MM.1S (cell line): ENCODE measurements around the gene OSTM1.
"Not testable (repeated sequence)": the region's sequence is repeated elsewhere in the genome, so short reads cannot be mapped to it uniquely, and the experiment has no call there.

Experiments
- EZH2 ChIP-seq: fragments of 300-600 bp; sonication (generic); optimal IDR thresholded peaks from 2 replicates; pipeline ENCODE3; 2017; ENCODE audit warnings: low read depth, mild to moderate bottlenecking, antibody characterized with exemption, low read length, mixed read lengths
- EZH2phosphoT487 ChIP-seq: fragments of 300-600 bp; sonication (generic); IDR thresholded peaks from 2 replicates; pipeline ENCODE4 v1.6.1; 2018; ENCODE audit warnings: antibody characterized with exemption, low read length
- TF ChIP-seq, protein P1 (sequence below): fragments of 300-600 bp; sonication (generic); IDR thresholded peaks from 2 replicates; pipeline ENCODE4 v1.5.1; 2016; ENCODE audit warnings: antibody characterized with exemption, low read length, mixed read lengths

DNA sequence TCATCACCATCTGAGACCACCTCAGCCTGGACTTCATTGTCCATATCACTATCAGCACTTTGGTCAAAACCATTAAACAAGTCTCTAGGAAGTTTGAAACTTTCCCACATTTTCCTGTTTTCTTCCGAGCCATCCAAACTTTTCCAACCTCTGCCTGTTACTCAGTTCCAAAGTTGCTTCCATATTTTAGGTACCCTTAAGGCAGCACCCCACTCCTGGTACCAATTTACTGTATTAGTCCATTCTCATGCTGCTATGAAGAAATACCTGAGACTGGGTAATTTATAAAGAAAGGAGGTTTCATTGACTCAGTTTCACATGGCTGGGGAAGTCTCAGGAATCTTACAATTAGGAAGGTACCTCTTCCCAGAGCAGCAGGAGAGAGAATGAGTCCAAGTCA is 65.3 kb downstream of the OSTM1 start:
- TF ChIP-seq, protein P1, sequence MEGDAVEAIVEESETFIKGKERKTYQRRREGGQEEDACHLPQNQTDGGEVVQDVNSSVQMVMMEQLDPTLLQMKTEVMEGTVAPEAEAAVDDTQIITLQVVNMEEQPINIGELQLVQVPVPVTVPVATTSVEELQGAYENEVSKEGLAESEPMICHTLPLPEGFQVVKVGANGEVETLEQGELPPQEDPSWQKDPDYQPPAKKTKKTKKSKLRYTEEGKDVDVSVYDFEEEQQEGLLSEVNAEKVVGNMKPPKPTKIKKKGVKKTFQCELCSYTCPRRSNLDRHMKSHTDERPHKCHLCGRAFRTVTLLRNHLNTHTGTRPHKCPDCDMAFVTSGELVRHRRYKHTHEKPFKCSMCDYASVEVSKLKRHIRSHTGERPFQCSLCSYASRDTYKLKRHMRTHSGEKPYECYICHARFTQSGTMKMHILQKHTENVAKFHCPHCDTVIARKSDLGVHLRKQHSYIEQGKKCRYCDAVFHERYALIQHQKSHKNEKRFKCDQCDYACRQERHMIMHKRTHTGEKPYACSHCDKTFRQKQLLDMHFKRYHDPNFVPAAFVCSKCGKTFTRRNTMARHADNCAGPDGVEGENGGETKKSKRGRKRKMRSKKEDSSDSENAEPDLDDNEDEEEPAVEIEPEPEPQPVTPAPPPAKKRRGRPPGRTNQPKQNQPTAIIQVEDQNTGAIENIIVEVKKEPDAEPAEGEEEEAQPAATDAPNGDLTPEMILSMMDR = not testable (repeated sequence)
- not testable (repeated sequence) for TF ChIP-seq EZH2, EZH2phosphoT487
